GM20000 (cell line): Measurements from ENCODE around the gene RABGAP1L.

Source experiments
- DNase-seq: peaks from one replicate; pipeline ENCODE4 v3.0.0; 2012; ENCODE audit warnings: low spot score
- CTCF ChIP-seq: IDR thresholded peaks from 2 replicates; pipeline ENCODE4 v1.5.1; 2012; ENCODE audit warnings: mild to moderate bottlenecking, control low read depth; ENCODE audit errors: extremely low read depth, missing control alignments

The RABGAP1L gene

DNA sequence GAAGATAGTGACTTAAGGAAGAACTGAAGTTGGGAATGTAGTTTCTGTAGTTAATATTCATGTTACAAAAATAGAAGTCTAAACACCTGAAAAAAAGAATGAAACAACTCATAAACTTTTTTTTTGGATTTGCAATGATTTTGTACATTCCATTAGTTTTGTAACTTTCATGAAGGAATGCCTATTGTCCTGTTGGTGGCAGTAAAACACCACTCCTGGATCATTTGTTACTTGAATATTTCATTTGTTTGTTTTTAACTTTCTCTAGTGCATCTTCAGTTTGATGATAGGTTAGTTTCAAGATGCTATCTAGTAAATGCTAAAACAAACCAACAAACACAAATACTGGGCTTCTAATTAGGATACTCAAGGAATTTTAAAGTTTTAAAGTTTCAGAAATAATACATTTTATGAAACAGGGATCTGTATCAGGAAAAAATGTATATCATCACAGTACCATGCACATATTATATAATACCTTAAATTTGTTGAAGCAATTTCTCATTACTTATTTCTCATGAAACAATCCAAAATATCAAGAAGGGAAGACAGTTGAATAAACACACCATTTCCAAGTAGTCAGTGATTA is 610.7 kb downstream of the RABGAP1L start:
- TF ChIP-seq CTCF = peak; percentile 20
- peak; percentile 27 for DNase-seq

DNA sequence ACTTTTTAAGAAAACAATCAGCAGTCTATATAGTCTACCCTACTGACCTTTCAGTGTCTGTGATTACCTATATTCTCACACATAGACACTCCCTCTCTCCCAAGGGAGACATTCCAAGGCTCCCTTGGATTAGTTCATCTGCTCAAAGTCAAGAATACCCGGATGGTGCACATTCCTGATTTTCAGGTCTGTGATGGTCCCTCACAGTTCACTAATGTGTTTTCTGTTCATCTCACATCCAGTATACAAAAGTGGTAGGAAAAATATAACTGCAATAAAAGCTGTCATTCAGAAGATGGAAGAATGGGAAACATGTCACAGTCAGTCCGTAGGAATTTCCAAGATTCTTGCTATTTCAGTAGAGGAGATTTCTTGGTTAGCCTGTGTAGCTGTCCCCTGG is 616.3 kb downstream of the RABGAP1L start:
- DNase-seq = no peak
- no peak for TF ChIP-seq CTCF

DNA sequence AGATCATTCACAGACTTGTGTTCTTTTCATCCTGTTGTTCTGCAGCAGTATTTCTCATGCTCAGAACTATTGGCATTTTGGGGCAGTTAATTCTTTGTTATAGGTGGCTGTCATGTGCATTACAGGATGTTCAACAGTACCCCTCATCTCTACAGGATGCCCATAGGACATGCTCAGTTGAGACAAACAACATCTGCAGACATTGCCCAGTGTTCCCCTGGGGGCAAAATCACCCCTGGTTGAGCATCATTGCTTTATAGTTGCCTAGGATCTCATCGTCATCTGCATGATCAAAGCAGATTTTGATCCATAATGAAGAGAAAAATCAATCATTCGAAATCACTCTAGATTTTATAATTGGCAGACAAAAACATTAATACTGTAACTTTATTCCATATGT is 617.9 kb downstream of the RABGAP1L start:
- DNase-seq = no peak
- TF ChIP-seq CTCF = no peak

- no peak for TF ChIP-seq CTCF
- DNase-seq = no peak
These were observed 626.2 kb downstream of the RABGAP1L start for GRCh38 chr1:174785510-174785909.

- DNase-seq = no peak
These were observed 627.0 kb downstream of the RABGAP1L start for GRCh38 chr1:174786358-174786757.

DNA sequence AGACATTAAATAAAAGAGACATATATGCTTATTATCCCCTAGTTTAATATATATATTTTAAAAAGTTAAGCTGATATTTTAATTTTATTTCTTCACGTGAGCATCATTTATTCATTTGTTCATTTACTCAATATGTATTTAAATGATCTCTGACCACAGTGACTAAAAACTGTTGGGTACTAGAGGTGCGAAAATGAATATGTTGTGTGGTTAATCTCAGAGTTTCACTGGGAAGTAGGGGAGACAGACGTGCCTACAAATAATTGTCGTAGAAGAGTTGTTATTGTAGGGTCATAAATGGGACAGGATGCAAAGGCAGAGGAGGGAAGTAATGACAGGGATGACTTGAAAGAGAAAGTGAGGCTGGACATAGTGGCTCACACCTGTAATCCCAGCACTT is 627.4 kb downstream of the RABGAP1L start:
- DNase-seq = peak; percentile 43
- no peak for TF ChIP-seq CTCF

More at GRCh38 chr1:174786358-174786757, 627.0 kb downstream of the RABGAP1L start:
- TF ChIP-seq CTCF = no peak

DNA sequence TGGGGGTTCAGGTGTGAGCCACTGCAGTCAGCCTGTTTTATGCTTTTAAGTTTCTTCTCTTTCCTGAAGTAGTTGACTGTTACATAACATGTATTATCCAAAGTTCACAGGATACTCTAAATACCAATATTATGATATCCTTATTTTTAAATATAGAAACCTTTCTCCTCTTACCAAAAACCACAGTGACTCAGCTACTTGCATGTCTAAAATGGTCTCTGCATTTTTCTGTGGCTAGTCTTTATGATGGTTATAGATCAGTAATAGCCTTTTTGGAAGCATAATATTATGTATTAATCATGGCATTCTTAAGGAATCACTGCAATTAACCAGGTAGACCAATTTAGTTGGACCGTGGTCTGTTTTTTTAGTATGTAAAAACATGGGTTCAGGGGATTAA is 629.7 kb downstream of the RABGAP1L start:
- TF ChIP-seq CTCF = no peak
- no peak for DNase-seq
